KOPT-K1 (cell line): ENCODE measurements around the gene ZNF497.
"Not testable (repeated sequence)": the region's sequence is repeated elsewhere in the genome, so short reads cannot be mapped to it uniquely, and the experiment has no call there.

Experiments used
- H3K27ac ChIP-seq: fragments of 200-600 bp; sonication (generic); 2 replicates; pipeline ENCODE4 v1.5.1; 2016; ENCODE audit warnings: antibody characterized with exemption, mild to moderate bottlenecking, low read depth, low read length; ENCODE audit not compliant: poor library complexity, severe bottlenecking
- H3K36me3 ChIP-seq: fragments of 200-600 bp; sonication (generic); 2 replicates; pipeline ENCODE4 v1.5.1; 2017; ENCODE audit warnings: antibody characterized with exemption, mild to moderate bottlenecking, low read length, moderate library complexity; ENCODE audit not compliant: insufficient read depth
- H3K9me3 ChIP-seq: fragments of 200-600 bp; sonication (generic); 2 replicates; pipeline ENCODE4 v1.5.1; 2017; ENCODE audit warnings: antibody characterized with exemption, low read length, mild to moderate bottlenecking; ENCODE audit not compliant: insufficient read depth, poor library complexity, severe bottlenecking

The ZNF497 gene

DNA sequence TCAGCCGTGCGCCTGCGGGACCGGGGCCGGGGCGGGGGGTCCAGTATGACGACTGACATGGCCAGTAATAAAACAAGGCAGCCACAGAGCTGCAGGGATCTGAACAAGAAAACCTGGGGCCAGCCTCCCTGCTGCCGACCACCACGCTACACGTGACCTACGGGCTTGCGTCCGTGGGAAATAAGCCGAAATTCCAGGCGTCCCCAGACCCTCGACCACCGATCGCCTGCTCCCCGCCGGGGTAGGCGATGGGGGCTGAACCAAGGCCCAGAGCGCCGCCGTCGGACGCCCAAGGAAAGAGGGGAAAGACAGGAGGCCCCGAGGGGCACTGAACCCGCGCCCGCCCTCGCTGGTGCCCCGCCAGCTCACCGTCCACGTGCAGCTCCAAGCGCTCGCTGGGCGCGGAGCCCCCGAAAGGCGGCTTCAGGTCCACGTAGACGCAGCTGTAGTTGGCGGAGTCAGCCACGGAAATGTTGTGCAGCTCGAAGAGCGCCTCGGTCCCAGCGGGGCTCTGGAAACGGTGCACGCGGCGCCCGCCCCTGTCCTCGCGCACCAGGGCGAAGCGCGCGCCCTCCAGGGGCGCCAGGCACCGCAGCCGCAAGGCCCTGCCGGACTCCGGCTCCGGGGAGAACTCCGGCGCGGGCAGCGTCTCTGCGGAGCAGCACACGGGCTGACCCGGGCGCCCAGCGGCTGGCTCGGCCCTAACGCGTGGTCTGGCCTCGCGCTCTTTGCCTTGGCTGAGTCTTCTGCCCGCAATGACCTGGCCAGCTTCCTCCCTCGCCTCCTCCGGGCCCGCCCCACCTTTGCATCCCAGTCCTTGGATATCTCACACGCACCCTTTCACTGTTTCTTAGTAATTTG is 12.3 kb downstream of the ZNF497 start:
- Histone ChIP-seq H3K27ac (no peak overlapping the region), H3K9me3 (no peaks in the 10 kb centered on the region), H3K36me3 (peaks cover 17% of the 10 kb centered on the region; the same call in 1 of the 2 replicates)

DNA sequence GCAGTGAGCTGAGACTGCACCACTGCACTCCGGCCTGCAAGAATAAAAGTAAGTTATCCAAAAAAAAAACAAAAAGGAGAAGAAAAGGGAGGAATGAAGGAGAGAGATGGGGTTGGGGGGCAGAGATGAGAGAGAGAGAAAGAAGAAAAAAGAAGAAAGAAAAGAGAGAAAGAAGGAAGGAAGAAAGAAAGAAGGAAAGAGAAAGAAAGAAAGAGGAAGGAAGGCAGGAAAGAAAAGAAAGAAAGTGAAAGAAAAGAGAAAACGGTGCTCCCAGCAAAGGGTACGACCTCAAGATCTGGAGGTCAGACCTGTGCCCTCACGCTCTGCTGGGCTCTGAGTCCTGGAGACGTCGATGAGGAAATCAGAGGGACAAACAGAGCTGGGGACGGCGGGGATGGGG is 13.0 kb downstream of the ZNF497 start:
- no peaks in the 10 kb centered on the region for H3K9me3 ChIP-seq
- H3K36me3 ChIP-seq, result peaks cover 17% of the 10 kb centered on the region; the same call in 1 of the 2 replicates
- no peak overlapping the region for H3K27ac ChIP-seq

GRCh38 chr19:58348080-58348479 is 14.5 kb downstream of the ZNF497 start:
- peak overlapping the region; percentile 84 for H3K27ac ChIP-seq
- not testable (repeated sequence) for H3K9me3 ChIP-seq, H3K36me3 ChIP-seq

DNA sequence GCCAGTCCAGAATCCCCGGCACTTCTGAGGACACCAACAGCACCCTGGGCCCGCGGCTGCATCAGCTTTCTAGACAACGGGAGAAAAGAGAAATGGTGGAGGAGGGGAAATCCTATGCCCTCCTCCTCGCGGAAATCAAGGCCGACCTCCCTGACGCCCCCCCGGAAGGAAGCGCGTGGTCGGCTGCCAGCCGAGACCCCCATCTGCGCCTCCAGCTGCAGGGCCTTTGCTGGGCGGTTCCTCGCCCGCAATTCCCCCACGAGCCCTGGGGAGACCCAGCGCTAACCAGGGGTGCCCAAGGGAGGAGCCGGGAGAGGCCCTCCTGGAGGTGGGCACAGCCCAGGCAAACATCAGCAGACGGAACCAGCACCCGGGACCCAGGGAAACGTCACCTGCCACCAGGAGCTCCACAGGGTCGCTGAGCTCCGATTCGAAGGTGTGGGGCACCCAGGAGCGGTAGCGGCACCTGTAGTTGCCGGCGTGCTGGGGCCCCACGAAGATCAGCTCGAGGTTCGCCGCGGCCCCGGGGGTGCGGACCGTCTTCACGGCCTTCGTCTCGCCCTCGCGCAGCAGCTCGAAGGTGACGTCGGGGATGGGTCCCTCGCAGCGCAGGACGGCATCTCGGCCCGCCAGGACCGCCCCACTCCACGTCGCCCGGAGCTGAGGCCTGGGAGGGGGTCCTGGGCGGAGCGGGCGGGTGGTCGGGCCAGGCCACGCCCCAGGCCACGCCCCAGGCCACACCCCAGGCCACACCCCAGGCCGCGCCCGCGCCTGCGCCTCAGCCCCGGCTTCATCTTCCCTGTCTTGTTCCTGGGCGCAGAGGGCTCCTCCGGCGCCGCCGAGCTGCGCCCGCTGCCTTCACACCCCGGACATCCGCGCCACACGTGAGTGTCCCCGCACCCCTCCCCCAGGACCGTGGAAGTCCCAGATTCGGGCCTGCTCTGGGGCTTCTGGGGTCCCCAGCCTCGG is 15.3 kb downstream of the ZNF497 start:
- Histone ChIP-seq H3K36me3 (peaks cover 6% of the 10 kb centered on the region; the same call in 1 of the 2 replicates), H3K27ac (peak overlapping the region; percentile 84), H3K9me3 (no peaks in the 10 kb centered on the region)

DNA sequence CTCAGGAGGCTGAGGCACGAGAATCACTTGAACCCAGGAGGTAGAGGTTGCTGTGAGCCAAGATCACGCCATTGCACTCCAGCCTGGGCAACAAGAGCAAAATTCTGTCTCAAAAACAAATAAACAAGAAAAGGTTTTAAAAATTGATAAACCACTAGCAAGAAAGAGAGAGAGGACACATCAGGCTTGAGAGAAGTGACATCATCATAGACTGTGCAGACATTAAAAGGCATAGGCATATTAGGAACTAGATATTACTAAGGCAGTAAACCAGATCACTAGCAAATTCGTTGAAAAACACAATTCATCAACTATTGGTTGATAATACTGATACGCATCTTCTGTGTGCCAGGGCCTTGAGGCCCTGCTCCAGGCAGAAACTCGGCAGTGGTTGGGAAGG is 17.0 kb downstream of the ZNF497 start:
- Histone ChIP-seq H3K9me3 (no peaks in the 10 kb centered on the region), H3K27ac (no peak overlapping the region), H3K36me3 (peaks cover 15% of the 10 kb centered on the region)

DNA sequence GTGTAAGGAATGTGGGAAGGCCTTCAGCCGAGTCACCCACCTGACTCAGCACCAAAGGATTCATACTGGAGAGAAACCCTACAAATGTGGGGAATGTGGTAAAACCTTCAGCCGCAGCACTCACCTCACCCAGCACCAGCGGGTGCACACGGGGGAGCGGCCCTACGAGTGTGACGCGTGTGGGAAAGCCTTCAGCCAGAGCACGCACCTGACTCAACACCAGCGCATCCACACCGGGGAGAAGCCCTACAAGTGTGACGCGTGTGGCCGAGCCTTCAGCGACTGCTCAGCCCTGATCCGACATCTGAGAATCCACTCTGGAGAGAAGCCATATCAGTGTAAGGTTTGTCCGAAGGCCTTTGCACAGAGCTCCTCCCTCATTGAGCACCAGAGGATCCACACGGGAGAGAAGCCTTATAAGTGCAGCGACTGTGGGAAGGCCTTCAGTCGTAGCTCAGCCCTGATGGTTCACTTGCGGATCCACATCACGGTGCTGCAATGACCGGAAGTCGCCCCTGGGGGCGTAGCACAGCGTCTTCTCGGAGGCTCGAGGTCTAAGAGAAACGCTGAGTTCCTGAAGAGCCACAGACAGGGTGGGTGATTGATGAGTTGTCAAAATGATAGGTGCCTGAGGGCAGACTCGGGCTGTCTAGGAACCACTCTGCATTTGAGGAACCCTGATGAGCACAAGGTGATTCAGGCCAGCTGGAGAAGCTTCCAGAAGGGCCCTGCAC is 23.6 kb downstream of the ZNF497 start:
- peaks cover 59% of the 10 kb centered on the region for H3K36me3 ChIP-seq

GRCh38 chr19:58338336-58338735 is 24.2 kb downstream of the ZNF497 start:
- Histone ChIP-seq H3K9me3 (no peaks in the 10 kb centered on the region), H3K27ac (no peak overlapping the region), H3K36me3 (peaks cover 59% of the 10 kb centered on the region)

More for the DNA sequence above, 23.6 kb downstream of the ZNF497 start:
- no peaks in the 10 kb centered on the region for H3K9me3 ChIP-seq
- H3K27ac ChIP-seq, result no peak overlapping the region

GRCh38 chr19:58336820-58337219 is 25.7 kb downstream of the ZNF497 start:
- no peak overlapping the region for H3K27ac ChIP-seq
- H3K9me3 ChIP-seq, result no peaks in the 10 kb centered on the region
- H3K36me3 ChIP-seq, result peaks cover 54% of the 10 kb centered on the region

GRCh38 chr19:58336216-58336615 is 26.3 kb downstream of the ZNF497 start:
- no peaks in the 10 kb centered on the region for H3K9me3 ChIP-seq
- no peak overlapping the region for H3K27ac ChIP-seq
- peaks cover 48% of the 10 kb centered on the region for H3K36me3 ChIP-seq

DNA sequence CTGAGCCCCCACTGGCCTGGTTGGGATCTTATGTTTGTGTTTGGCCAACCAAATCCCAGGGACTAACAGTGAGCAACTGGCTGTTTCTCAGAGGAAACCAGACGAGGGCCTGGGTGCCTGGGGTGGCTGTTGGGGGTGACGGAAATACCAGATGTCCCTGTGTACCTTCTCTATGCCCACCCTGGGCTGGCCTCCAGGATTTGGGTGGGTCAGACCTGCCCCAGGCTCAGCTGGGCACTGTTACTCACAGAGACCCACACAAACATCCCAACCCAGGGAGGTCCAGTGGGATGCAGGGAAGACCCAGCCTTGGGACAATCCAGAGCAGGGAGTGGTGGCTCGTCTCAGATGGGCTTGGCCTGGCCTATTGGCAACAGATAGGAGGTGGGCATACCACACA is 26.9 kb downstream of the ZNF497 start:
- Histone ChIP-seq H3K9me3 (no peaks in the 10 kb centered on the region), H3K27ac (no peak overlapping the region), H3K36me3 (peaks cover 44% of the 10 kb centered on the region)

- no peaks in the 10 kb centered on the region for H3K9me3 ChIP-seq
- no peak overlapping the region for H3K27ac ChIP-seq
- peaks cover 41% of the 10 kb centered on the region for H3K36me3 ChIP-seq
Observed at GRCh38 chr19:58334691-58335249, 27.8 kb downstream of the ZNF497 start.

DNA sequence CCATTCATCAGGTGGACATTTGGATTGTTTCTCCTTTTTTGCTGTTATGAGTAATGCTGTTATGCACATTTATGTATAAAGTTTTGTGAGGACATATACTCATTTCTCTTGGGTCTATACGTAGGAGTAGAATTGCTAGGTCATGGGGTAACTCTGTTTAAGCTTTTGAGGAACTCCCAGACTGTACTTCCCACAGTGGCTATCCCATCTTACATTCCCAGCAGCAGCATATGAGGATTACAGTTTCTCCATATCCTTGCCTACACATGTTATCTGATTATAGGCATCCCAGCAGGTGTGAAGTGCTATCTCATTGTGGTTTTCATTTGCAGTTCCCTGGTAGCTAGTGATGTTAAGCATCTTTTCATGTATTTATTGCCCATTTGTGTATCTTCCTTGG is 29.9 kb downstream of the ZNF497 start:
- Histone ChIP-seq H3K36me3 (peaks cover 22% of the 10 kb centered on the region), H3K27ac (no peak overlapping the region), H3K9me3 (no peaks in the 10 kb centered on the region)

DNA sequence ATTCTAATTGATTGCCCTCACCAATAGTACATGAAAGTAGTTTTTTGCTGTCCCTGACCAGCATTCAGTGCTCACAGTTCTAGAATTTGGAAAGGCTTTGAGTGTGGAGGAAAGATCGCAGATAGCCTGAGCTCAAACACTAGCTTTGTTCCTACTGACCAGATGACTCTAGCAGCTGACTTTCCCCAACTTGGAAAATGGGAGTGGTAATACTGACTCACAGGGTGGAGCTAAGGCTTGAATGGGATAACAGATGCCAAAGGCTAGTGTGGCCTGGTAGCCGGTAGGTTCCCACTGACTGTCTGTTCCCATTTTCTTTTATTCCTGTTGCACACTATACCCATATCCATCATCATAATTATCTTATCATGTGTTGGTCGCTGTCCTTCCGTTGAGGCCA is 32.1 kb downstream of the ZNF497 start:
- H3K9me3 ChIP-seq, result no peaks in the 10 kb centered on the region
- peaks cover 6% of the 10 kb centered on the region; the same call in 1 of the 2 replicates for H3K36me3 ChIP-seq
- no peak overlapping the region for H3K27ac ChIP-seq

DNA sequence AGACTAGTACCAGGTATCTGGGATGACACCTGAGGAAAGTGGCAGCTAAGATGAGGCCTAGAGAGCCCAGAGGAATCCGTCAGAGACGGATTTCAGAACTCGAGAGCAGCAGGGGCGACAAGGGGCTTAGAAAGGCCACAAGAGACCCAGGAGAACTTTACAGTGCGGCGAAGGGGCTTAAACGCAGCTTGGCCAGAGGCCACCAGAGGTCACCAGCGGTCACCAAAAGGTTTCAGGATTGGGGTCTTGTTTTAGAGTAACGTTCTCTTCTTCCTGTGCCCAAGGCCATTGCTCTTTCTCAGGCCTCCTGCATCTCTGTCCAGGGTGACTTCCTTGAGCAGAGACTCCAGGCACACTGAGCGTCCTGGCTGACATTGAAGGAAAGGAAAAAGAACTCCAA is 33.6 kb downstream of the ZNF497 start:
- Histone ChIP-seq H3K9me3 (no peaks in the 10 kb centered on the region), H3K27ac (no peak overlapping the region), H3K36me3 (no peaks in the 10 kb centered on the region)
